Measurements from ENCODE around the gene UPK1A. TPM values are rescaled to one million over a fixed set of nuclear protein-coding genes. Genes with fewer than 3 reads are reported as not detected.

Gene UPK1A
- total and polyA plus RNA-seq, 10 of the 15 experiments (the other 5 are each of a cell fraction or from before 2014, with no cell fraction given), result 0.15 to 1.9 (median 0.26) TPM; not detected in 7

GRCh38 chr19:35715981-35716800, 49.9 kb downstream of the UPK1A start (continued):
- no peak for TF ChIP-seq ZNF592 (IDR thresholded peaks at IDR 0.05)
- no peak for TF ChIP-seq POU2F2 (IDR thresholded peaks at IDR 0.05; ENCODE audit: borderline replicate concordance, low read depth, low read length)
- TF ChIP-seq HDGF (IDR thresholded peaks at IDR 0.05), result peak; percentile 83; the same call in 1 of the 2 replicates
- no peak for TF ChIP-seq GABPA (IDR thresholded peaks at IDR 0.05; ENCODE audit: low read depth)
- peak; percentile 88 for TF ChIP-seq ZNF687 (IDR thresholded peaks at IDR 0.05)
- TF ChIP-seq KAT2A (conservative IDR thresholded peaks at IDR 0.05; ENCODE audit: control insufficient read depth, low read depth, low read length), result no peak
- TF ChIP-seq WRNIP1 (IDR thresholded peaks at IDR 0.05; ENCODE audit: borderline replicate concordance, low read depth, low read length), result no peak
- TF ChIP-seq SRF (IDR thresholded peaks at IDR 0.05; ENCODE audit: low read depth in 2 of 2, low read length in 2 of 2), result no peak
- TF ChIP-seq MEF2B (IDR thresholded peaks at IDR 0.05; ENCODE audit: partially characterized antibody, poor library complexity, severe bottlenecking), result no peak
- TF ChIP-seq MYC (IDR thresholded peaks at IDR 0.05; ENCODE audit: insufficient read depth, insufficient read length, insufficient replicate concordance, low read length, severe bottlenecking), result peak; percentile 34
